GM19452 (cell line): ENCODE data around the gene CORO2B.

Experiments used
- ATAC-seq: cut with Tn5 transposase; IDR thresholded peaks from one replicate; pipeline ENCODE4 v1.9.1; 2021; ENCODE audit not compliant: unreplicated experiment

Gene CORO2B

DNA sequence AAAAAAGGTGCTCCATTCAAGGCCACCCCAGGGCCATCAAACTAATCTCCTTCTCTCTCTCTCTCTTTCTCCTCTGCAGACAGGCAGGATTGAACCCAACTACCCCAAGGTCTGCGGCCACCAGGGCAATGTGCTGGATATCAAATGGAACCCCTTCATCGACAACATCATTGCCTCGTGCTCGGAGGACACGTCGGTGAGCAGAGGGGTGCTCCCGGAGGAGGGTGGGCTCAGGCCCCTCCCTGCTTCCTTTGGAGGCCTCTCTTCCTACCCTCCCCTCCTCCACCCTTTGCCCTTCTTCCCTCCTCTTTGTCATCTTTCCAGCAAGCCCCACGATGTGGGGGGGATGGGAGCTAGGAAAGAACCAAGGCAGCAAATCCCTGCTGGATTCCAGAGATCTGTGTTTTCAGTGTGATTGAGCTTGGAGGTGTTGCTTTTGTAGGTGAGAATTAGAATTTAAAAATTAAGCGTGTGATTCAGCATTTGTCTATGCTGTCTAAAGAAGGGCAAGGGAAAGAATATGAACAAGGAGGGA lies 116.3 kb downstream of the CORO2B start:
- ATAC-seq, result no peak

- ATAC-seq, result no peak
These were observed 117.9 kb downstream of the CORO2B start for GRCh38 chr15:68696414-68697363.

DNA sequence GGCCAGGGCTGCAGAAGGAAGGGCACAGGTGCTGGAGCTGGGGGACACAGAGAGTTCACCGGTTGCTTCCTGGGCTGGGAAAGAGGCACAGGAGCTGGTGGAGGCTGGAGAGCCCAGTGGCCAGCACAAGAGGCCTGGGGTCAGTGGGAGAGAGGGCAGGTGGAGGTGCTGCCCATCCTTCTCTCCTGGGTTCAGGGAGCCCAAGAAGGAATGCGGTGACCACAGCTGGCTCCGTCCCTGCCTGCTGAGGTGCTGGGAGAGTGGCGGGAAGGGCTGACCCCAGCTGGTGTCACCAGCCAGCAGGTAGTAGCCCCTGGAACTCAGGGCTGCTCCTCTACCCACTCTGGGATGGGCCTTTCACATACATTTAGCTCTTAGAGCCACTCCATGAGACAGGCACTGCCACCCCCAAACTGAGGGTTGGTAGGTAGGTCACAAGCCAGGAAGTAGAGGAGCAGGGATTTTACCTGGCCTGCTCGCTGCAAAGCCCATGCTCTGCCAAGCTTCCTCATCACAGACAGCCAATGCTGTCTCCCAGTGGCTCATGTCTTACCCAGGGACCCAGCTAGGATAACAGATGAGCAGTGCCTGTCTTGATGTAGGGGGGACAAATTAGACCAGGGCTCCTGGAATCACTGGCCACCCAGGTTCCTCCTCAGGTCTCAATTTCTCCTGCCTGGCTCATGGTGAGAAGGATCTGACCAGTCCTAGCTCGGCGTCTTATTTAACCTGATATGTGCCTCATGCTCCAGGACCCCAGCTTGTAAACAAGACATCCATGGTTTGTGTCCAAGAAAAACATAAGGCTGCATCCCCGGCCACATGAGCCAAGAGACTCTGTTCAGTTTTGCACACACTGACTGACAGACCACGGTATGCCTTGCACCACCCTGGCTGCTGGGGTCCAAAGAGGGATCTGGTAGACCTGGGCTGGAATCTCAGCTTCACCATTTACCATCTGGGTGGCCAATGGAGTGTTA lies 119.2 kb downstream of the CORO2B start:
- no peak for ATAC-seq

- ATAC-seq, result no peak
These were observed 119.9 kb downstream of the CORO2B start for GRCh38 chr15:68698708-68699107.

DNA sequence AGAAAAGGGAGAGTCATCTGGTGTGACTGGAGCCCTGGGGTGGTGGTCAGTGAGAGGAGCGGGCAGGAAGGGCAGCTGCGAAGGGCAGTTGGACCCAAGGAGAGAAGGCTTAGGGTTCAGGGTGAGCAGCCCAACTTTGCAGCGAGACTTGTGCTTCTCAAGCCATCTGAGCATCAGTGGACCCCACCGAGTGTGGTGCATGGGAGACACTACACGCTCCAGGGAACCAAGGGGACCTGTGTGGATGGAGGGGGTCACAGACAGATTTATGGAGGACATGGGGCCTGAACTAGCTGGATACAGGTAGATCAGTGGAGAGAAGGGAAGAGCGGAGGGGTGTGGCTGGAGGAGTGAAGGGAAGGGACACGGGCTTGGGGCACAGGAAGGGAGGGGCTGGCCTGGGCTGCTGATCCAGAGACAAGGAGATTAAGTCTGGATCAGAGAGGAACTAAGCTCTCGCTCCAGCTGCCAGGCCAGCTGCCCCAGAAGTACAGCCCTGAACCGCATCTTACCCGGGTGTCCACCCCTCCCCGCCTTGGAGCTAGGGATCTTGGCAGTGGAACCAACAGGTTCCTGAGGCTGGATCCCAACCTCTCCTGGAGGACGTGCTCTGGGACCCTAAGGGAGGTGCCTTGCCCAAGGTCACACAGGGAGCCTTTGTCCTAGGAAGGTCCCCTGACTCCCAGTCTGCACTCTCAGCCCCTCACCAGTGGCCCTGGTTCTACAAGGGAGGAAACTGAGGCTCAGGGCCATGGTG lies 120.5 kb downstream of the CORO2B start:
- ATAC-seq, result no peak

DNA sequence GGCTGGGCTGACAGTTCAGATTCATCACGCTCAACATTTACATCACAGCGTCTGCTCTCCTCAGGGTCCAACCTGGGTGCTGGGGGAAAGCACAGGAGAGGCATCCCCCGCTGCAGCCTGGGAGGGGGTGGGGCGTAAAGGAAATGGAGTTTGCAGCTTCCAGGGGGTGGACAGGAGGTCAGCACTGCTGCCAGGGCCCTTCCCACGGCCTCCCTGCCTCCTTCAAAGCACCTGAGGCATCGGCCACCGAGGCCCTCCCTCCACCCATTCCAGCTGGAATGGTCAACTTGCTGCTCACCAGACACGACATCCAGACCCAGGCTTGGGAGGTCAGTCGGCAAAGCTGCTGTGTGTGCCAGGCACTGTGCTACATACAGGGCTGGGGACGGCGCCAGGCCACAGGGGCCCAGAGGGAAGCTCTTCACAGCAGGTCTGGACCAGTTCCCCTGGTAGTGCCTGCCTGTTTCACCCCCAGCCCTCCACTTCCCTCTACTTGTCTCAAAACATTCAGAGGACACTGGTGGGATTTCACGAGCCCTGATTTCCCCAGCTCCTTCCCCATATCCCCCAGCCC lies 121.2 kb downstream of the CORO2B start:
- ATAC-seq, result no peak

- ATAC-seq, result no peak
These were observed 121.8 kb downstream of the CORO2B start for GRCh38 chr15:68700455-68701123.

DNA sequence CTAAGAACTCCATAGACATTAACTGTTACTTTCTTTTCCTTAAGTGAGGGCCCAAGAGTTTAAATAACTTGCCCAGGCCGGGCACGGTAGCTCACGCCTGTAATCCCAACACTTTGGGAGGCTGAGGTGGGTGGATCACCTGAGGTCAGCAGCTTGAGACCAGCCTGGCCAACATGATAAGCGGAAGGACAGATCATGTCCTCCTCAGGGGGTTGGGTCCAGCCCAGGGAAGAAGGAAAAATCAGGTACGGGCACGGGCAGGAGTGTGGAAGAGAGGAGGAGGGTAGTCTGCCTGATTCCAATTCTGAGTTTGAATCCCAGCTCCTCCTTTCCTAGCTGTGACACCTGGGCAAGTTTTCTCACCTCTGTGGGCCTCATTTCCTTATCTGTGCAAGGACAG lies 123.1 kb downstream of the CORO2B start:
- no peak for ATAC-seq

DNA sequence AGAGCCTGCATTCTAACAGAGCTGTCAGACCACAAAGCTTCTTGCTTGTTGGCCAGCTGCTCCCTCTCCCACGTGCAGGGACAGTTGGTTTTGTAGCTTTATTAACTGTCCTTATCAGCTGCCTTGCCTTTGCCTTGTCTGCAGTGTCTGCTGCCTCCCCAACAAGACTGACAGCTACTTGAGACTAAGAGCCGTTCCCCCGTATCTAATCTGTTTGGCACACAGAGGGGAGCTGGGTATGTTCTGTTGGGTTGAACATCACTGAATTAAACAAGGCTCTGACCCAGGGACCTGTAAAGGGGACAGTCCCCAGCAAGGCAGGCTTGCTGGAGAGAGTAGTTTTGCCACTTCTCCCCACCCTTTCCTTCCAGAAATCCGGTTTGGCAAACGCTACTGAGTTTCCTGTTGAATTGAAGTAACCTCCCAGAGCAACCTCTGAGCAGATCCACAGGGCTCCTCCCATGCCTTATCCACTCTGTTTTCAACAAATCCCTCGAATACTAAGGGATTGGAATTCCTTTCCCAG lies 125.8 kb downstream of the CORO2B start:
- ATAC-seq, result no peak

- no peak for ATAC-seq
These were observed 127.5 kb downstream of the CORO2B start for GRCh38 chr15:68706256-68706655.

GRCh38 chr15:68706931-68707330 lies 128.1 kb downstream of the CORO2B start:
- no peak for ATAC-seq

GRCh38 chr15:68707386-68707785 lies 128.6 kb downstream of the CORO2B start:
- ATAC-seq, result no peak

DNA sequence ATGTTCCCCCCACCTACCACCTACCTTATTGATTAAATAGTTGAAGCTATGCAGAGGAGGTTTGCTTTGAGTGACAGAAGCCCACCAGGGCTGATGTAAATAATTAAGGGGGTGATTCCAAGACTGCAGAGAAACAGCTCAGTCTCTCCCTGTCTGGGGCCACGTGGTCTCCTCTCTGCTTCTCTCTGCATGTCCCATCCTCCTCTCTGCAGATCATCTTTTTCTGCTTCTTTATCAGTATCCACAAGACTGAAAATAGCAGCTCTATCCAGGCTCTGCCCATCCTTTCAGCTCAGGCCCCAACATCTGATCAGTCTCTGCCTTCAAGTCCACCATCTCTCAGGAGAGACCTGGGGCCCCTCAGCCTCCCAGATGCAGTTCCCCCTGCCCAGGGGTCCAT lies 131.1 kb downstream of the CORO2B start:
- no peak for ATAC-seq

DNA sequence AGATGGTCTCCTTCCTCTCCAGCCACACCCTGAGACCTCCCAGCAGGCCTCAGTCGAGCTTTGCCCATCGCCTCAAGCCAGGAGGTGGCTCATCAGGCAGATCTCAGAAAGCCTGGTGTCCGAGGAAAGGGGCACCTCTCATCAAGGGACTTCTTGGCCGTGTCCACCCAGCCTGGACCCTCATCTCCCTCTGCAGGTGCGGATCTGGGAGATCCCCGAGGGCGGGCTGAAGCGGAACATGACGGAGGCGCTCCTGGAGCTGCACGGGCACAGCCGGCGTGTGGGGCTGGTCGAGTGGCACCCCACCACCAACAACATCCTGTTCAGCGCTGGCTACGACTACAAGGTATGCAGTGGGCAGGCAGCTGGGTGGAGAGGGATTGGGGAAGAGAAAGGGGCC lies 131.7 kb downstream of the CORO2B start:
- ATAC-seq, result no peak

DNA sequence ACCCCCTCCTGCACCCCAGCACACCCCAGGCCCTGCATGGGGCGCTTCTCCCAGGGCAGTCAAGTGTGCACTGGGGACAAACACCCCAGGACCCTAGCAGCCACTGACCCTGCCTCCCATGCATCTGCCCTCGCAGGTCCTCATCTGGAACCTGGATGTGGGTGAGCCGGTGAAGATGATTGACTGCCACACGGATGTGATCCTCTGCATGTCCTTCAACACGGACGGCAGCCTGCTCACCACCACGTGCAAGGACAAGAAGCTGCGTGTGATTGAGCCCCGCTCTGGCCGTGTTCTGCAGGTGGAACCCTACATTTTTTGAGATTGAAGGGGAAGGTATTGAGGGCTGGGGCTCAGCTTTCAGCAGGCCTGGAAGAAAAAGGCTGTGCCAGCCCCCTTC lies 132.6 kb downstream of the CORO2B start:
- ATAC-seq, result no peak

DNA sequence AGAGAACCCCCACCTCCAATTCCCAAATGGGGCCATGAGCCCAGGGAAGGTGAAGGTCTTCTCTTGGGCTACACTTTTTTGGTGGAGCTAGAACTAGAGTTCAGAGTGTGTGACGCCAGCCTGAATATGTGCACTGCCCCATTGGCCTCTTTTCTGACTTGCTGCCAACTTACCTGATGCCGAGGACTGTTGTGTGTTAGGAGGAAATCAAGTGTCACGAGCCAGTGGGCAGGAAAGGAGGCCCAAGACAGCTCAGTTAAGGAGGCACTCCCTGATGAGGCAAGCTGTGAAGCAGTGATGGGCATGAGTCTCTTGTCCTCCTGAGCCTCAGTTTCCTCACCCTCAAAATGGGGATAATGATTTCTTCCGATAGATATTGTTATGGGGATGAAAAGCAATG lies 134.1 kb downstream of the CORO2B start:
- no peak for ATAC-seq

GRCh38 chr15:68713874-68714273 lies 135.1 kb downstream of the CORO2B start:
- no peak for ATAC-seq

DNA sequence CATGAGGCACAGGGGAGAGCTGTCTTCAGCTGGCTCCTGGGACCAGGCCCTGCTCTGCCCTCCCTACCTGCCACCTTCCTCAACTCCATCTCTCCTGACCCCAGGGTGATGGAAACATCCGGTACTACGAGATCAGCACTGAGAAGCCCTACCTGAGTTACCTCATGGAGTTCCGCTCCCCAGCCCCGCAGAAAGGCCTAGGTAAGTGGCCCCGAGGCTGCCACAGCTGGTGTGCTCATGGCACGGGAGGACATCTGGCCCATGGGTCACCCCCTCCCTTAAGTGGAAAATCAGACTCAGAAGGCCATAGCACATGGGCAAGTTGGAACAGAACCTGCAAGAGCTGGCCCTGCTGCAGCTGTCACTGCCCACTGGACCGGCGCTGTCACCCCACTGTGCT lies 136.3 kb downstream of the CORO2B start:
- no peak for ATAC-seq

GRCh38 chr15:68717951-68718350 lies 139.2 kb downstream of the CORO2B start:
- no peak for ATAC-seq

DNA sequence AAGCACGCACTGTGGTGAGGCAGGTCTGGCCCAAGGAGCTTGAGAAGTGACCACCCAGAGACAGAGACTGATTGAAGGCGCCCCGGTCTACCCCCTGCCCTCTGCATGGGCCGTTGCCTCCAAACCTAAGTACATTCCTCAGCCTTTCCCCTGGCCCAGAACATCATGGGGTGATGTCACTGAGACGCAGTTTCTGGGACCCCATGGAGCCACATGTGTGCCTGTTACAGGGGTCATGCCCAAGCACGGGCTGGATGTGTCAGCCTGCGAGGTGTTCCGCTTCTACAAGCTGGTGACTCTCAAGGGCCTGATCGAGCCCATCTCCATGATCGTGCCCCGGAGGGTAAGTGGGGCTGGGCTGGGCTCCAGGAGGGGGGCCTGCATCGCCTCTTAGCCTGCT lies 139.7 kb downstream of the CORO2B start:
- ATAC-seq, result no peak
